AG04450 (cell line): ENCODE data around the gene MAP2K2. TPM values are rescaled to one million over a fixed set of nuclear protein-coding genes. Genes with fewer than 3 reads are reported as not detected.

ENCODE experiments used
- CTCF ChIA-PET: fragments of 300-600, 350-600 bp; formaldehyde crosslinking; extraction: SDS; loops from one replicate; lab custom pipeline; 2022; ENCODE audit warnings: antibody characterized with exemption, inconsistent platforms; lab: Charles Lee
- POLR2A ChIA-PET: fragments of 350-600 bp; formaldehyde crosslinking; extraction: SDS; loops from one replicate; lab custom pipeline; 2021; ENCODE audit warnings: antibody characterized with exemption, inconsistent platforms; lab: Yijun Ruan, JAX
- DNase-seq: peaks from one replicate; pipeline ENCODE4 v3.0.0-alpha.2; 2011; ENCODE audit warnings: low read depth, low spot score
- H3K27ac ChIP-seq: one replicate; pipeline ENCODE4 v1.5.1; 2012; ENCODE audit warnings: low read depth, low read length, control low read depth
- H3K27me3 ChIP-seq: one replicate; pipeline ENCODE4 v1.6.0; 2012; ENCODE audit warnings: low read length; ENCODE audit not compliant: control insufficient read depth, insufficient read depth
- H3K4me3 ChIP-seq: 2 replicates; pipeline ENCODE4 v1.5.1; 2011; ENCODE audit warnings: mild to moderate bottlenecking, low read depth, low read length, control low read depth
- H3K9me3 ChIP-seq: 2 replicates; pipeline ENCODE4 v1.5.1; 2012; ENCODE audit warnings: low read length; ENCODE audit not compliant: control insufficient read depth, insufficient read depth
- polyA plus RNA-seq: library from polyadenylated mRNA; depleted of rRNA; stranded (reverse); fragments of >200 nt; gene quantifications from 2 replicates; pipeline ENCODE4 v1.2.3, GENCODE V29; 2011
- TF ChIP-seq, protein P1 (sequence below): IDR thresholded peaks from 2 replicates; pipeline ENCODE4 v1.5.1; 2011; ENCODE audit warnings: low read depth, low read length, control low read depth, inconsistent platforms

Gene MAP2K2
- polyA plus RNA-seq, 1 experiment: 65.1 TPM

DNA sequence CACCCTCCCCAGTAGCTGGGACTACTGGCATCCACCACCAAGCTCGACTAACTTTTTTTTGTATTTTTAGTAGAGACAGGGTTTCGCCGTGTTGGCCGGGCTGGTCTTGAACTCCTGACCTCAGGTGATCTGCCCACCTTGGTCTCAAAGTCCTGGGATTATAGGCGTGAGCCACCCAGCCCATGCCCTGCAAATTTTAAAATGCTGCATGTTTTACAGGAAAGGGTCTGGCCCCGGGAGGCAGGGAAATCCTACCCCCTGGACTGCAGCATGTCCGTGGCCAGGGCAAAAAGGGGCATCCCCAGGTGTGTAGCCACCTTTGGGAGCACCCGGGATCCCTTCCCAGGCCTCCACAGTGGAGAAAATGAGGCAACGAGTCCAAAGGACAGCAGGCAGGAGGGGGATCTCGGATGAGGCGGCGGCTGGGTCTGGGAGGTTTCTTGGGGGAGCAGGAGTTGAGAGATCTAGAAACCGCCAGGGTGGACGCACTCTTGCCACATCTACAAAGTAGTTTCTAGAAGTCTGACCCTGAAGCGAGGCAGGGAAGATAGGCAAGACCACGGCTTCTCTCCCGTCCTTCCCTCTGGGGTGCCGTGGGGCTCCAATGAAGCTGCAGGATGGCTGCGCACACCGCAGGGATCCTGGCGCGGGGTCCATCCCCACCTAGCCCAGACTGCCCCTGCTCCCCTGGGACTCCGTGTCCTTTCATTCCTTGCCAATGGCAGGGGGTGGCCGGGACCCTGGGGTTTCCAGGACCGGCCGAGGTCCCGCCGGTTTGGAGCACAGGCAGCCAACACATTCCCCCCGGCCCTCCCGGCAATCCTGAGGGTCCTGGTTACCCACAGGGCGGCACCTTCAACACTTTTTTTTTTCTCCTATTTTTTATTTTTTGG is 35.9 kb downstream of the MAP2K2 start:
- TF ChIP-seq, protein P1, sequence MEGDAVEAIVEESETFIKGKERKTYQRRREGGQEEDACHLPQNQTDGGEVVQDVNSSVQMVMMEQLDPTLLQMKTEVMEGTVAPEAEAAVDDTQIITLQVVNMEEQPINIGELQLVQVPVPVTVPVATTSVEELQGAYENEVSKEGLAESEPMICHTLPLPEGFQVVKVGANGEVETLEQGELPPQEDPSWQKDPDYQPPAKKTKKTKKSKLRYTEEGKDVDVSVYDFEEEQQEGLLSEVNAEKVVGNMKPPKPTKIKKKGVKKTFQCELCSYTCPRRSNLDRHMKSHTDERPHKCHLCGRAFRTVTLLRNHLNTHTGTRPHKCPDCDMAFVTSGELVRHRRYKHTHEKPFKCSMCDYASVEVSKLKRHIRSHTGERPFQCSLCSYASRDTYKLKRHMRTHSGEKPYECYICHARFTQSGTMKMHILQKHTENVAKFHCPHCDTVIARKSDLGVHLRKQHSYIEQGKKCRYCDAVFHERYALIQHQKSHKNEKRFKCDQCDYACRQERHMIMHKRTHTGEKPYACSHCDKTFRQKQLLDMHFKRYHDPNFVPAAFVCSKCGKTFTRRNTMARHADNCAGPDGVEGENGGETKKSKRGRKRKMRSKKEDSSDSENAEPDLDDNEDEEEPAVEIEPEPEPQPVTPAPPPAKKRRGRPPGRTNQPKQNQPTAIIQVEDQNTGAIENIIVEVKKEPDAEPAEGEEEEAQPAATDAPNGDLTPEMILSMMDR: no peak
- no peak for DNase-seq
- no peaks in the 10 kb centered on the region for H3K9me3 ChIP-seq
- ChIA-PET CTCF (no interaction called here), POLR2A (interaction anchor here (0.7 kb wide), 1 partner anchor 114 kb away, joined by 4 read pairs; no protein-coding TSS in a partner anchor)
- H3K27ac ChIP-seq: no peak overlapping the region
- H3K27me3 ChIP-seq: no peaks in the 10 kb centered on the region
- no peak overlapping the region for H3K4me3 ChIP-seq

DNA sequence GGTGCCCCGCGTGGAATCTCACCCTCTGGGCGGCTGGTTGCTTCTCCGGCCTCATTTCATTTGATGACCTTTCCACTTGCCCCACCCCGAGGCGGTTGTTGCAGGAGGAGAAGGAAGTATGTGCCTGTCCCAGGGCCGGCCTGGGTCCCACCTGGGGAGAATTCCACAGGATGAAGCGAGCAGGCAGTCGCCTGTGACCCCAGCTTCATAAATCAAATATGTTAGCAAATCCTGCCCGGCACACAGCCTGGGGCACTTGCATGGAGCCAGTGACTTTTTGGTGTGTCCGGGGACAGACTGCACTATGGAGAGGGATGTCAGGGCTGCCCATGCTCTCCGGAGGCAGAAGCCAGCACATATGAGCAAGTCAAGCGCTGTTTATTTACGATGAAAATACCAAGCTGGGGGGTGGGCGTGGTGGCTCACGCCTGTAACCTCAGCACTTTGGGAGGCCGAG is 37.5 kb downstream of the MAP2K2 start:
- Histone ChIP-seq H3K4me3 (no peak overlapping the region), H3K27me3 (no peaks in the 10 kb centered on the region), H3K27ac (peak overlapping the region; percentile 21), H3K9me3 (no peaks in the 10 kb centered on the region)
- TF ChIP-seq, protein P1: no peak
- POLR2A ChIA-PET: no interaction called here
- no peak for DNase-seq
- CTCF ChIA-PET: interaction anchor here (0.6 kb wide), 1 partner anchor 99 kb away, joined by 10 read pairs; no protein-coding TSS in a partner anchor

DNA sequence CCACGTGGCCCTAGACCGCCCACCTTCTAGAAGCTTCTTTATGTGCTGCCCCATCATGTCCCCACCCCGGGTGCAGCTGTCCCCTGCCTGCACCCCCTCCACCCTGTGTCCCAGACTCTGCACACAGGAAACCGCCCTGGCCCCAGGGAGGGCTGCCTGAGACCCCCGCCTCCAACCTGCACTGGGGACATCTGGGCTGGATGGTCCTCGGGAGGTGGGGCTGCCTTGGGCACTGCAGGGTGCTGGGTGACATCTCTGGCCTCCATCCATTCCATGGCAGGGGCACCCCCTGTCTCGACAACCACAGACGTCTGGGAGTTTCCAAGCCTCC is 39.4 kb downstream of the MAP2K2 start:
- DNase-seq: no peak
- ChIA-PET CTCF (no interaction called here), POLR2A (no interaction called here)
- H3K4me3 ChIP-seq: no peak overlapping the region
- H3K27me3 ChIP-seq: no peaks in the 10 kb centered on the region
- TF ChIP-seq, protein P1: no peak
- H3K9me3 ChIP-seq: no peaks in the 10 kb centered on the region
- H3K27ac ChIP-seq: no peak overlapping the region

DNA sequence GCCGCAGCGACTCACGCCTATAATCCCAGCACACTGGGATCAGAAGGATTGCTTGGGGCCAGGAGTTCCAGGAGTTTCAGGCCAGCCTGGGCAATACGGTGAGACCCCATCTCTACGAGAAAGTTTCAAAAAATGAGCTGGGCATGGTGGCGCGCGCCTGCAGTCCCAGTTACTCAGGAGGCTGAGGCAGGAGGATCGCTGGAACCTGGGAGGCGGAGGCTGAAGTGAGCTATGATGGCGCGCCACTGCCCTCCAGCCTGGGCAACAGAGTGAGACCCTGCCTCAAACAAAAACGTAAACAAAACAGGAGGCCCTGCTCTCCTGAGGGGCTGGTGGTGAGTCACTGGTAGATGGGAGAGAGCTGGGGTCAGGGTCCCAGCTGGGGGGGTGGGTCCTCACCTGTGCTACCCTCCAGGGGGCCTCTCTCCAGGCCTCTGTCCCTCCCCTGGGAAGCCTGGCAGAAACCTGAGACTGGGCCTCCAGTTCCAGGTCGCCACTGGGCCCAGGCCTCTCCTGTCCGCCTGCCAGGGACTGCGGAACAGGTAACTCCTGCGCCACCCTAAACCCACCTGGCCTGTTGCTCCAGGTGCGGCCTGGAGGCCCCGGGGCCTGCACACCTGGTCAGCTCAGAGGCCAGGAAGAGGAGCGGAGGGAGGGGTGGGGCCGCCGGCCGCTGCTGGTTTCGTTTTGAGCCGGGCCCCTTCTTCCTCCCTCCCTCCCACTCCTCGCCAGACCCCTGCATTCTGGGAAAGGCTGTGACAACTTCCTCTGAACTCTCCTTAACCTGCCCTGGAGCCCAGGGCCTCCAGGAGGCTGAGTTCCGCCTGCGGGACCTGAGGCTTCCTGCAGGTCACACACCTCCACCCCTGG is 40.0 kb downstream of the MAP2K2 start:
- H3K27ac ChIP-seq: no peak overlapping the region
- H3K27me3 ChIP-seq: no peaks in the 10 kb centered on the region
- no peaks in the 10 kb centered on the region for H3K9me3 ChIP-seq
- TF ChIP-seq, protein P1: no peak
- DNase-seq: no peak
- CTCF ChIA-PET: interaction anchor here (0.8 kb wide), 1 partner anchor 96 kb away, joined by 4 read pairs; no protein-coding TSS in a partner anchor
- POLR2A ChIA-PET: no interaction called here
- H3K4me3 ChIP-seq: no peak overlapping the region
